Measurements from ENCODE around the gene SNAP23.

The SNAP23 gene

GRCh38 chr15:42499858-42500609 is 4.6 kb downstream of the SNAP23 start:
- Histone ChIP-seq H3K4me2 (ENCODE audit: low read length) (no peak overlapping the region), H3K9ac (ENCODE audit: low read length) (no peak overlapping the region), H3K18ac (ENCODE audit: low read length) (no peak overlapping the region), H3K27me3 (ENCODE audit: insufficient read depth, low read length, poor library complexity) (no peaks in the 10 kb centered on the region), H2BK5ac (ENCODE audit: low read length) (no peak overlapping the region), H3K4me3 (ENCODE audit: low read length) (no peak overlapping the region), H4K8ac (ENCODE audit: low read depth, low read length) (no peak overlapping the region), H3K36me3 (ENCODE audit: control insufficient read depth, insufficient read depth, low read length) (no peaks in the 10 kb centered on the region), H3K79me1 (ENCODE audit: low read length) (peaks cover 6% of the 10 kb centered on the region), H3K27ac (ENCODE audit: low read depth, low read length) (no peak overlapping the region), H3K4me1 (ENCODE audit: control insufficient read depth, low read depth, low read length) (no peaks in the 10 kb centered on the region), H2BK120ac (ENCODE audit: low read depth, low read length) (no peak overlapping the region), H2BK15ac (replicated peaks; ENCODE audit: low read depth) (no peak overlapping the region), H4K5ac (ENCODE audit: low read length) (no peak overlapping the region), H2AK5ac (ENCODE audit: low read length) (no peak overlapping the region), H3K79me2 (ENCODE audit: control insufficient read depth, insufficient read depth, low read length) (peaks cover 6% of the 10 kb centered on the region), H3K56ac (ENCODE audit: low read length) (no peak overlapping the region), H3K4ac (ENCODE audit: low read depth, low read length) (no peak overlapping the region), H3K23ac (ENCODE audit: low read length) (no peak overlapping the region)
- no peak for DNase-seq
- no CpG with 5 or more reads among the region's 12 CpGs for WGBS (ENCODE audit: extremely low coverage, insufficient coverage, low lambda C conversion rate)

- no peak overlapping the region for H3K4ac ChIP-seq (ENCODE audit: low read depth, low read length)
- H3K79me1 ChIP-seq (ENCODE audit: low read length): peaks cover 5% of the 10 kb centered on the region
- WGBS (ENCODE audit: extremely low coverage, insufficient coverage, low lambda C conversion rate): no CpG with 5 or more reads among the region's 4 CpGs
- no peak overlapping the region for H3K9ac ChIP-seq (ENCODE audit: low read length)
- peaks cover 2% of the 10 kb centered on the region for H3K79me2 ChIP-seq (ENCODE audit: control insufficient read depth, insufficient read depth, low read length)
- H3K4me2 ChIP-seq (ENCODE audit: low read length): no peak overlapping the region
- H3K56ac ChIP-seq (ENCODE audit: low read length): no peak overlapping the region
- H3K23ac ChIP-seq (ENCODE audit: low read length): no peak overlapping the region
- H4K5ac ChIP-seq (ENCODE audit: low read length): no peak overlapping the region
- DNase-seq: no peak
- no peak overlapping the region for H4K8ac ChIP-seq (ENCODE audit: low read depth, low read length)
- no peak overlapping the region for H2AK5ac ChIP-seq (ENCODE audit: low read length)
- no peak overlapping the region for H3K27ac ChIP-seq (ENCODE audit: low read depth, low read length)
- H3K4me1 ChIP-seq (ENCODE audit: control insufficient read depth, low read depth, low read length): no peaks in the 10 kb centered on the region
- H2BK5ac ChIP-seq (ENCODE audit: low read length): no peak overlapping the region
- no peaks in the 10 kb centered on the region for H3K36me3 ChIP-seq (ENCODE audit: control insufficient read depth, insufficient read depth, low read length)
- no peak overlapping the region for H3K18ac ChIP-seq (ENCODE audit: low read length)
- H2BK120ac ChIP-seq (ENCODE audit: low read depth, low read length): no peak overlapping the region
- no peak overlapping the region for H3K4me3 ChIP-seq (ENCODE audit: low read length)
- no peak overlapping the region for H2BK15ac ChIP-seq (replicated peaks; ENCODE audit: low read depth)
- H3K27me3 ChIP-seq (ENCODE audit: insufficient read depth, low read length, poor library complexity): no peaks in the 10 kb centered on the region
Observed at GRCh38 chr15:42502477-42502876, 7.0 kb downstream of the SNAP23 start.

GRCh38 chr15:42503825-42504224 is 8.4 kb downstream of the SNAP23 start:
- no peak for DNase-seq
- no peak overlapping the region for H4K5ac ChIP-seq (ENCODE audit: low read length)
- H3K36me3 ChIP-seq (ENCODE audit: control insufficient read depth, insufficient read depth, low read length): no peaks in the 10 kb centered on the region
- no peak overlapping the region for H3K18ac ChIP-seq (ENCODE audit: low read length)
- H4K8ac ChIP-seq (ENCODE audit: low read depth, low read length): no peak overlapping the region
- H3K4me1 ChIP-seq (ENCODE audit: control insufficient read depth, low read depth, low read length): no peaks in the 10 kb centered on the region
- H3K56ac ChIP-seq (ENCODE audit: low read length): no peak overlapping the region
- no peak overlapping the region for H3K27ac ChIP-seq (ENCODE audit: low read depth, low read length)
- no peak overlapping the region for H2BK15ac ChIP-seq (replicated peaks; ENCODE audit: low read depth)
- H3K27me3 ChIP-seq (ENCODE audit: insufficient read depth, low read length, poor library complexity): no peaks in the 10 kb centered on the region
- H3K4me3 ChIP-seq (ENCODE audit: low read length): no peak overlapping the region
- no peak overlapping the region for H3K23ac ChIP-seq (ENCODE audit: low read length)
- WGBS (ENCODE audit: extremely low coverage, insufficient coverage, low lambda C conversion rate): 100% methylated on average over 1 of the region's 1 CpG
- H2BK5ac ChIP-seq (ENCODE audit: low read length): no peak overlapping the region
- no peak overlapping the region for H2BK120ac ChIP-seq (ENCODE audit: low read depth, low read length)
- H2AK5ac ChIP-seq (ENCODE audit: low read length): no peak overlapping the region
- peaks cover 3% of the 10 kb centered on the region for H3K79me2 ChIP-seq (ENCODE audit: control insufficient read depth, insufficient read depth, low read length)
- no peak overlapping the region for H3K9ac ChIP-seq (ENCODE audit: low read length)
- no peak overlapping the region for H3K4ac ChIP-seq (ENCODE audit: low read depth, low read length)
- peaks cover 9% of the 10 kb centered on the region for H3K79me1 ChIP-seq (ENCODE audit: low read length)
- H3K4me2 ChIP-seq (ENCODE audit: low read length): no peak overlapping the region

- Histone ChIP-seq H3K27ac (ENCODE audit: low read depth, low read length) (no peak overlapping the region), H3K4me1 (ENCODE audit: control insufficient read depth, low read depth, low read length) (no peaks in the 10 kb centered on the region), H3K79me1 (ENCODE audit: low read length) (peaks cover 10% of the 10 kb centered on the region), H4K8ac (ENCODE audit: low read depth, low read length) (no peak overlapping the region), H3K4me3 (ENCODE audit: low read length) (no peak overlapping the region), H3K23ac (ENCODE audit: low read length) (no peak overlapping the region), H3K27me3 (ENCODE audit: insufficient read depth, low read length, poor library complexity) (no peaks in the 10 kb centered on the region), H3K56ac (ENCODE audit: low read length) (no peak overlapping the region), H3K79me2 (ENCODE audit: control insufficient read depth, insufficient read depth, low read length) (peaks cover 4% of the 10 kb centered on the region), H3K36me3 (ENCODE audit: control insufficient read depth, insufficient read depth, low read length) (no peaks in the 10 kb centered on the region), H4K5ac (ENCODE audit: low read length) (no peak overlapping the region), H3K4ac (ENCODE audit: low read depth, low read length) (no peak overlapping the region), H2BK15ac (replicated peaks; ENCODE audit: low read depth) (no peak overlapping the region), H3K9ac (ENCODE audit: low read length) (no peak overlapping the region), H3K4me2 (ENCODE audit: low read length) (no peak overlapping the region), H2BK5ac (ENCODE audit: low read length) (no peak overlapping the region), H2BK120ac (ENCODE audit: low read depth, low read length) (no peak overlapping the region), H3K18ac (ENCODE audit: low read length) (no peak overlapping the region), H2AK5ac (ENCODE audit: low read length) (no peak overlapping the region)
- no CpG with 5 or more reads among the region's 3 CpGs for WGBS (ENCODE audit: extremely low coverage, insufficient coverage, low lambda C conversion rate)
- no peak for DNase-seq
Observed at GRCh38 chr15:42504631-42505030, 9.2 kb downstream of the SNAP23 start.

- WGBS (ENCODE audit: extremely low coverage, insufficient coverage, low lambda C conversion rate): no CpG with 5 or more reads among the region's 4 CpGs
- DNase-seq: no peak
Observed at GRCh38 chr15:42507514-42507913, 12.1 kb downstream of the SNAP23 start.

GRCh38 chr15:42508263-42508690 is 12.8 kb downstream of the SNAP23 start:
- H3K9ac ChIP-seq (ENCODE audit: low read length): no peak overlapping the region
- H3K4me3 ChIP-seq (ENCODE audit: low read length): no peak overlapping the region
- no CpG with 5 or more reads among the region's 9 CpGs for WGBS (ENCODE audit: extremely low coverage, insufficient coverage, low lambda C conversion rate)
- no peak overlapping the region for H3K18ac ChIP-seq (ENCODE audit: low read length)
- no peak overlapping the region for H2AK5ac ChIP-seq (ENCODE audit: low read length)
- H2BK120ac ChIP-seq (ENCODE audit: low read depth, low read length): no peak overlapping the region
- H2BK5ac ChIP-seq (ENCODE audit: low read length): no peak overlapping the region
- H3K23ac ChIP-seq (ENCODE audit: low read length): no peak overlapping the region
- H3K56ac ChIP-seq (ENCODE audit: low read length): no peak overlapping the region
- H3K27me3 ChIP-seq (ENCODE audit: insufficient read depth, low read length, poor library complexity): no peaks in the 10 kb centered on the region
- peaks cover 5% of the 10 kb centered on the region for H3K79me1 ChIP-seq (ENCODE audit: low read length)
- no peaks in the 10 kb centered on the region for H3K36me3 ChIP-seq (ENCODE audit: control insufficient read depth, insufficient read depth, low read length)
- H3K79me2 ChIP-seq (ENCODE audit: control insufficient read depth, insufficient read depth, low read length): peaks cover 2% of the 10 kb centered on the region
- H3K4me1 ChIP-seq (ENCODE audit: control insufficient read depth, low read depth, low read length): no peaks in the 10 kb centered on the region
- no peak overlapping the region for H4K5ac ChIP-seq (ENCODE audit: low read length)
- no peak overlapping the region for H2BK15ac ChIP-seq (replicated peaks; ENCODE audit: low read depth)
- no peak overlapping the region for H3K4ac ChIP-seq (ENCODE audit: low read depth, low read length)
- no peak overlapping the region for H3K4me2 ChIP-seq (ENCODE audit: low read length)
- no peak overlapping the region for H3K27ac ChIP-seq (ENCODE audit: low read depth, low read length)
- no peak for DNase-seq
- H4K8ac ChIP-seq (ENCODE audit: low read depth, low read length): no peak overlapping the region

More at GRCh38 chr15:42507514-42507913, 12.1 kb downstream of the SNAP23 start:
- no peak overlapping the region for H2BK15ac ChIP-seq (replicated peaks; ENCODE audit: low read depth)
- H3K27ac ChIP-seq (ENCODE audit: low read depth, low read length): no peak overlapping the region
- no peak overlapping the region for H3K9ac ChIP-seq (ENCODE audit: low read length)
- no peak overlapping the region for H3K4me2 ChIP-seq (ENCODE audit: low read length)
- no peaks in the 10 kb centered on the region for H3K4me1 ChIP-seq (ENCODE audit: control insufficient read depth, low read depth, low read length)
- peaks cover 2% of the 10 kb centered on the region for H3K79me2 ChIP-seq (ENCODE audit: control insufficient read depth, insufficient read depth, low read length)
- no peak overlapping the region for H2BK120ac ChIP-seq (ENCODE audit: low read depth, low read length)
- H3K18ac ChIP-seq (ENCODE audit: low read length): no peak overlapping the region
- no peak overlapping the region for H3K23ac ChIP-seq (ENCODE audit: low read length)
- H4K8ac ChIP-seq (ENCODE audit: low read depth, low read length): no peak overlapping the region
- H3K4me3 ChIP-seq (ENCODE audit: low read length): no peak overlapping the region
- no peak overlapping the region for H3K4ac ChIP-seq (ENCODE audit: low read depth, low read length)
- H3K79me1 ChIP-seq (ENCODE audit: low read length): peaks cover 8% of the 10 kb centered on the region
- H2BK5ac ChIP-seq (ENCODE audit: low read length): no peak overlapping the region
- no peaks in the 10 kb centered on the region for H3K27me3 ChIP-seq (ENCODE audit: insufficient read depth, low read length, poor library complexity)
- H4K5ac ChIP-seq (ENCODE audit: low read length): no peak overlapping the region
- no peak overlapping the region for H2AK5ac ChIP-seq (ENCODE audit: low read length)
- H3K36me3 ChIP-seq (ENCODE audit: control insufficient read depth, insufficient read depth, low read length): no peaks in the 10 kb centered on the region
- no peak overlapping the region for H3K56ac ChIP-seq (ENCODE audit: low read length)

Data from mesendoderm (in vitro differentiated cells).